HG02973 (cell line): ENCODE data around the gene CCT6B.
"Not testable (repeated sequence)": the region's sequence is repeated elsewhere in the genome, so short reads cannot be mapped to it uniquely, and the experiment has no call there.

Experiments used
- ATAC-seq: cut with Tn5 transposase; IDR thresholded peaks from one replicate; pipeline ENCODE4 v1.9.1; 2021; ENCODE audit warnings: moderate library complexity; ENCODE audit not compliant: unreplicated experiment

CCT6B gene

DNA sequence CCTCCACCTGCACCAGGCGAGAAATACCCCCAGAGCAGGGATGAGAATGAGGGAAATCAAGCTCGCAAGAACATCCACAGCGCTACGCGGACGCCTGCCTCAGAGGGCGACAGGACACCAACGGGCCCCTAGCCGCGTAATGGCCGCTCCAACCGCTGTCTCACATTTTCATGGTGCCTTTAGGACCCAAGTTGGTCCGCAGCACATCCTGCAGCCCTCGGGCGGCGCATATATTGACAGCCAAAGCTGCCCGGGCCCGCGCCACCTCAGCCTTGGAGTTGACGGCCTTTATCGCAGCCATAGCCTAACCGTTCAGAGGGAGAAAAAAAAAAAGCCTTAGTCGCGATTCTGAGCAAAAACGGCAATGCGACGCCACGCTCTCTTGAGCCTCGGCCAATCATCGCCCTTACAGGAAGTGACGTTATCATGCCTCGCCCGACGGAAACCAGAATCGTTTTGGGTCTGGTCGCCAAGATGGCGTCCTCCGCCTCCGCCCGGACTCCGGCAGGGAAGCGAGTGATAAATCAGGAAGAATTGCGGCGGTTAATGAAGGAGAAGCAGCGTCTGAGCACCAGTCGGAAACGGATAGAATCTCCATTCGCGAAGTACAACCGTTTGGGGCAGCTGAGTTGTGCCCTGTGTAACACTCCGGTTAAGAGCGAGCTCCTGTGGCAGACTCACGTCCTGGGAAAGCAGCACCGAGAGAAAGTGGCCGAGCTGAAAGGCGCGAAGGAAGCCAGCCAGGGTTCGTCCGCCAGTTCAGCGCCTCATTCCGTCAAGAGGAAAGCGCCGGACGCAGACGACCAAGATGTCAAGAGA is at the start of gene CCT6B, which contains the start of gene ZNF830:
TSS of gene CCT6B (minus strand) at position 368 of the 819 bp plus-strand sequence. CDS start at position 301, 67 bp downstream.
TSS of gene ZNF830 (plus strand) at position 448 of the 819 bp plus-strand sequence. CDS start at position 475, 27 bp downstream.
- ATAC-seq = peak; percentile 82

DNA sequence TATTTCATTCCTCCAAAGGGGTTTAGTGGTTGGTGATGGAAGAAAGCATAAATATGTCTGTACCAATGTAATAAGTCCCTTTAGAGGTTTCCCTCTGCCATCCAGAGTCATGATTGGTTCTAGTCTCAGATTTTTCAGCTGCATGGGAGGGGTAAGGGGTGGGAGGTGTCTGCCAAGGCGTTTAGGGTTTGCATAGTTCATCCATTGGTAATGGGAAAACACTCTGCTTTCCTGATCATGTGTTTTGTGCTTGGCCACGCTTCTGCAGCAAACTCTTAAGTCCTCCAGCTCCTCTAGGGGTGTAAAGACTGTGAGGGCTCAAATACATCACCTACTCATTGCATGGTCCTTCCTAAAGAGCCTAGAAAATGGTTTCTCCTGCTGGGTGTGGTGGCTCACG is 48.8 kb upstream of the CCT6B start:
- ATAC-seq = no peak

DNA sequence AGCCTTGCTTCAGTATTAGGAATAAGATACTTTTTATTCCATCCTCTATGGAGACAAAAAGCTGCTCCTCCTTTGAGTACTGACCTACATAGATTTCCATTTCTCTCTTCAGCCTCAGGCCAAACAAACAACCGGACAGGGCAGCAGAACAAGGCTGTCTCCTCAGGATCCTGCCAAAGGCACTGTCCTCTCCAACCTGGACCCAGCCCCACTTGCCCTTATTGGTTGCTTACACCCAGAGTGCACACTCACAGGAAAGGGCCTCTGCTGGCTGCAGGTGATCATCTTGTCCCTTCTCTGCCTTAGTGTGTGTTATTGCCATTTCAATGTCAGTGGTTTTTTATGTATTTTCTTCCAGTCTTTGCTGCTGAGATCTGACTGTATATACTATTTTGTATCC is 45.7 kb upstream of the CCT6B start:
- ATAC-seq = no peak

DNA sequence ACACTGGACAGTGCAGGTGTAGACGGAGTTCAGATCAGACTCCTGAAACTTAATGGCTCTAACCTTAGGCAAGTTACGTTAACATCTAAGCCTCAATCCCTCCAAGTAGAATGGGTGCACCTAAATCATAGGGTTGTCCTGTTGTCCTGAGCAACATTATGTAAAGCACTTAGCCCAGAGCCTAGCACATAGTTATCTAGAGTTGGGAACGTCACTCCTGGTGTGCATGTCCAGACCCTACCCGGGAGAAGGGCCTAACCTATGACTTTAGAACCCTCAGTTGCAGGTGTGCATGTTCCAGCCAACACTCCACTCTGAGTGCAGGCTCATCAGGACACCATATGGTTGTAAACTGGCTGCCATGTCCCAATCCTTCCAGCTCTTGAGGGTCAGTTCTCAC is 45.1 kb upstream of the CCT6B start:
- no peak for ATAC-seq

GRCh38 chr17:35003778-35004177 is 42.5 kb upstream of the CCT6B start:
- ATAC-seq = no peak

DNA sequence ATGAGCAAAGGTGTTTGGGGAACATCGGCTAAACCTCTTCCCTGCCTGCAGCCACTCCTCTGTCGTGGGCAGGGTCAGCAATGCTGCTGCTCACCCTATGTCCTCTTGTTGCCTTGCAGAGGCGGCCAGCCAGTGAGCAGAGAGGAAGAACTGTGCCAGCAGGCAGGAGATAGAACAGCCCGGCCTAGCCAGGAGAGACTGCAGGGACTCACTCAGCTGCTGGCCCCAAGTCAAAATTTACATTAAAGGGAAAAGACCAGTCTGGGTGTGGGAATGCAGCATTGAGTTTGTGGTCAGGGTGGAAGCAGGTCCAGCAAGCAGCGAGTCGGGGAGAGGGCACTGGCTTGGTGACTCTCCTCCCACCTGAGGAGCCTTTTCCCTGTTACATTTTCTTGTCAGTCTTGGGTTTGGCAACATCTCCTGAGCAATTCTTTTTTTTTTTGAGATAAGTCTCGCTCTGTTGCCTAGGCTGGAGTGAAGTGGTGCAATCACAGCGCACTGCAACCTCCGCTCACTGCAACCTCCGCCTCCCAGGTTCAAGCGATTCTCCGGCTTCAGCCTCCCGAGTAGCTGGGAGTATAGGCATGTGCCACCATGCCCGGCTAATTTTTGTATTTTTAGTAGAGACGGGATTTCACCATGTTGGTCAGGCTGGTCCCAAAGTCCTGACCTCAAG is 41.8 kb upstream of the CCT6B start:
- no peak for ATAC-seq

DNA sequence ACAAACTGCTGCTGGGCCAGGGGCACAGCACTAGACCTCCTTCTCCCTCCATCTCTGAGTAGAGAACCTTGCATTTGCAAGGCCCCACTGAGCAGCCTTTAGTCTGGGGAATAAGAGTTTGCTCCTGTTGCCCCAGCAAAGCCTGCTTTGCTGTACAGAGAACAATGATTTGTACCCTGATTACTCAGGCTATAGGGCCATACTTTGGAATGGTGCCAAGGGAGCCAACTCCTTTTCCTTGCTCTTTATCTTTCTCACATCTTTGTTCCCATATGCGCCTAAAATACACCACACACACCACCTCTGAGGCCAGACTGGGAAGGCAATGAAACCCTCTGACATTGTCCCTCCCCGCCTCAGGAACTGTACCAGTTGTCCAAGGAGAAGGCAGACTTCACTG is 40.3 kb upstream of the CCT6B start:
- ATAC-seq = no peak

DNA sequence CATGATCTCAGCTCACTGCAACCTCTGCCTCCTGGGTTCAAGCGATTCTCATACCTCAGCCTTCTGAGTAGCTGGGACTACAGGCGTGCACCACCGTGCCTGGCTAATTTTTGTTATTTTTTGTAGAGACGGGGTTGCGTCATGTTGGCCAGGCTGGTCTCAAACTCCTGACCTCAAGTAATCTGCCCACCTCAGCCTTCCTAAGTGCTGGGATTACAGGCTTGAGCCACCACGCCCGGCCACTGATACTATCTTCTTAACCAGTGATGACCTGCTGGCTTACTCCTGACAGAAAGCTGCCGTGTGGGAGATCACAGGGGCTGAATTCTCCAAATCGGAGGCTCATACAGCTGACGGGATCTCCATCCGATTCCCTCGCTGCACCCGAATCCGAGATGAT is 39.7 kb upstream of the CCT6B start:
- not testable (repeated sequence) for ATAC-seq

DNA sequence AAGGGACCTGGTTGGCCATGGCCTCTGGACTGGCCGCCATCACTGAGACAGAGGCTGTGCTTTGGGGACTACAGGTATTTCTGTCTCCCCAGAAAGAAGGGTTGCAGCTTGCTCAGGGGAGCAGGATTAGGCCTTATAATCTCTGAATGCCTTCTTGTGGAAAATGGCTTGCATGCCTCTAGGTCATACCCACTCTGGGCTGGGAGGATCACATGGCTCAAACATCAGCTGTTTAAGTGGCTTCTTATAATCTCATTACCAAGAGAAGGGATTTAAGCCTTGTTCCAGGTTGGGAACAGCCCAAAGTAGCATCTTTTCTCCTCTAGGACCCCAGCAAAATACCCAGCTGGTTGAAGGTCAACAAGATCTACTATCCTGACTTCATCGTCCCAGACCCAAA is 38.2 kb upstream of the CCT6B start:
- ATAC-seq = no peak

- ATAC-seq = no peak
Observed at GRCh38 chr17:34998205-34998604, 36.9 kb upstream of the CCT6B start.

GRCh38 chr17:34997355-34997862 is 36.1 kb upstream of the CCT6B start:
- ATAC-seq = no peak

DNA sequence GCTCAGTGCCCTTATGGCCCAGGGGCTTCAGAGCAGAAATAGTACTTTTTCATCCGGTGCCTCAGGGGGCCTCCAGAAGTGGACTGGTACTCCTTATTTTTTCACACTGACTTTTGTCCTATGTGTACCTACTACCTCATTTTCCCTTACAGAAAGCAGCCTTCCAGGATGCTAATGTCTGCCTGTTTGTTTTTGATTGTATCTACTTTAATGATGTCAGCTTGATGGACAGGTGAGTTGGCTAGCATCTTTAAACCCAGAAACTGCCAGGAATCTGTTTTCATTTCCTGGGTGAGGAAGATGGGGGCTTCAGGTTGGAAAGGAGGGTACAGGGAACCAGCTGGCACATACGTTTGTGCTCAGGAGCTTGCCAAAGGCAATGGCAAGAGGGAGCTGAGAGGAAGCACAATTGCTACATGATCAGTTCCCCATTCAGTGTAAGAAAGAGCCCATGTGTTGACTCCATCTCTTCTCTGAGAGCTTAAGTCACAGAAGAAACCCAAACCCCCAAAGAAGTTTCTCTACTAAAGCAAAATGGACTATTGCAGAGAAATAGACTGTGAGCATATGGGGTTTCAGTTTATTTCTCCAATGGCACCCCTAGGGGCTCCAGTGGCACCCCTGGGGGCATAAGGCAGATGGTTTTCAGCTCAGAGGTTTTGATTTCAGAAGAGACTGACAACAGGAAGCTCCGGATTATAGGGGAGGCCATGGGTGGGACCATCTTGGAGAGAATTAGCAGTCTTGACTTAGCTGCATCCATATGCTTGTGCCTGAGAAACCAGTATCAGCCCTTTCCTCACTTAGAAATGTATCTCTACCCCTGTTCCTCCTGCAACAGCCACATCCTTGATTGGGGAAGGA is 35.4 kb upstream of the CCT6B start:
- ATAC-seq = no peak

DNA sequence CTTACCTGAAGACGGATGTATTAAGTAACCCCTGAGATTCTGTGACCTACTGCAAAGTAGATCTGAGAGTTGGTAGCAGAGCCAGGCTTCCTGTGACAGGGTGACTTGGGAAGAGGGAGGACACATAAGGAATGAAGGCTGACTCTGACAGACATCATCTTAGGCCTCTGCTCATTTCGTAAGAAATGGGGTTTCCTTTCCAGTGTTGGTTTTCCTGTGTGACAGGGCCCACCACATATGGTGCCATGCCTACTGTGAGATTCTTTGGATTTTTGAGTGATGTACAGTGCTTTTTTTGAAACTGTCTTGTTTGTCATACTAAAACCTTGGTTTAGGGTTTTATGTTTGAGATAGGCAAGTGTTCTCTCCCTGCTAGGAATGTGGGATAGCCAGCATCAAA is 31.8 kb upstream of the CCT6B start:
- no peak for ATAC-seq

DNA sequence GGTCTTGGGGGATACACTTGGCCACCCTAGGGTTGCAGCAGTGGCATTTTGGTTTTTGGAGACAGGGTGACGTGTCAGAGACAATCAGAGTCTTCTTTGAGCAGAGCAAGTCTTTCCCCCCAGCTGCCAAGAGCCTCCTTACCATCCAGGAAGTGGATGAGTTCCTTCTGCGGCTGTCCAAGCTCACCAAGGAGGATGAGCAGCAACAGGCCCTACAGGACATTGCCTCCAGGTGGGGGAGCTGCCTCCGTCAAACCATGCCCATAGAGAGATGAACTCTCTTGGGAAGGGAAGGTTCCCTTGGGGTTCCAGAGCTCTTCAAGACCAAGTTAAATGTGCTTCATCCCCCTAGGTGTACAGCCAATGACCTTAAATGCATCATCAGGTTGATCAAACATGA is 30.3 kb upstream of the CCT6B start:
- ATAC-seq = no peak

GRCh38 chr17:34990921-34991365 is 29.7 kb upstream of the CCT6B start:
- ATAC-seq = no peak

GRCh38 chr17:34989473-34989872 is 28.2 kb upstream of the CCT6B start:
- ATAC-seq = no peak

- no peak for ATAC-seq
Observed at GRCh38 chr17:34988644-34989043, 27.4 kb upstream of the CCT6B start.

- no peak for ATAC-seq
Observed at GRCh38 chr17:34987232-34987631, 26.0 kb upstream of the CCT6B start.

DNA sequence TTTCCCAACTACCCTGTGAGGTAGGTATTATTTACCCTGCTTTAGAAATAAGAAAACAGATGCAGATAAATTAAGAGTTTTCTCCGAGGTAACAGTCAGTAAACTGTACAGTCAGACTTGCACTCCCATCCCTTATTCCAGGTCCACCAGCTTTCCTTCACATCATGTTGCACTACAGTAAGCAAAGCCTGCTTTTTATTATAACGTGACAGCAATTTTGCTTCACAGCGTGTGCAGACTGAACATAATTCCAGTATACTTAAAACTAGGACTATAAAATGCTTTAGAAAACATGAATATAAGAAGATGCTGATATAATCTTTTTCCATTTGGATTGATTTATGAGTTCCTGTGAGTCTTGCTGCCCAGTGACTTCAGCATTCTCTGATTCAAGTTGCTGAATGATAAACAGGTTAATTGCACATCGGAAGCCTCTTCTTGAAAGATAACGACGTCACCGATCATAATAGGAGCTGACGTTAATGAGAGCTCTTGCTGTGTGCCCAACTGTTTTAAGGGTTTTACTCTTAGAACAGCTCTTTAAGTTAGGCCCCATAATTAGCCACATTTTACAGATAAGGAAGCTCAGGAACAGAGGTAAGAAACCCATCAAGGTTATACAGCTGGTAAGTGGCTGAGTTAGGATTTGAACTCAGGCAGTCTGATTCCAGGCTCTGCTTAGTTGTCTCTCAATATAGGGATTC is 20.4 kb upstream of the CCT6B start:
- no peak for ATAC-seq
